ENCODE results near the gene TAS1R1. TPM values are rescaled to one million over a fixed set of nuclear protein-coding genes. Genes with fewer than 3 reads are reported as not detected.

TAS1R1 gene
- total and polyA plus RNA-seq, 10 of the 15 experiments (the other 5 are each of a cell fraction or from before 2014, with no cell fraction given) = 0.03 to 0.06 (median 0.04) TPM; not detected in 7

DNA sequence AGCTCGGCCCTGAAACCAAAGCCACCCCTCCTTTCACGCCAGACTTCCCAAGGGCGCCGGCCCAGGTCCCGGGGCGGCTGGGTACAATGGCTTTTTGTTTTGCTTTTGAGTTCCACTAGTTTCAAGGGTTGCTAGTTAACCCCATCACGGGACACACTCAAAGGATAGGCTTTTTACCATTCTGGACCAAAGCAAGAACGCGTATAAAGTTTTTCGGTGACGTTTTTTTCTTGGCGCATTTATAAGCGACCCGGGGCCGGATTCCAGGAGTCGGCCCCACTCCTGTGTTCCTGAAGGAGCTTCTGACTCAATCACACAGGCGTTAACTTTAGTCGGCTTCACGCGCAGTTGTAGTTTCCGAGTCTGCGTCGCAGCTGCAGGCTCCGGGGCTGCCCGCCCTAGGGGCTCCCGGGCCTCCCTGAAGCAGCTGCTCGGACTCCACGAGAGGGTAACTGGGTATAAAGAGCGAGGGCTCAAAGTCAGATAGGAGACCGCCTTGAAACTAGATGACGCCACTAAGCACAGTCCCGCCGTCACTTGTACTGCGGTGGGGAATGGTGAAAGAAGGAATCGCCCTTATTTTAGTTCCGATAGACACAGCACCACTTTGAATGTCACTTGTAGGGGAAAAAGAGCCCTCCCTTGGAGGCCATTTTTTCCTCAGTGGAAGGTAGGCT lies 48.3 kb downstream of the TAS1R1 start (continued):
- TF ChIP-seq, protein P1, sequence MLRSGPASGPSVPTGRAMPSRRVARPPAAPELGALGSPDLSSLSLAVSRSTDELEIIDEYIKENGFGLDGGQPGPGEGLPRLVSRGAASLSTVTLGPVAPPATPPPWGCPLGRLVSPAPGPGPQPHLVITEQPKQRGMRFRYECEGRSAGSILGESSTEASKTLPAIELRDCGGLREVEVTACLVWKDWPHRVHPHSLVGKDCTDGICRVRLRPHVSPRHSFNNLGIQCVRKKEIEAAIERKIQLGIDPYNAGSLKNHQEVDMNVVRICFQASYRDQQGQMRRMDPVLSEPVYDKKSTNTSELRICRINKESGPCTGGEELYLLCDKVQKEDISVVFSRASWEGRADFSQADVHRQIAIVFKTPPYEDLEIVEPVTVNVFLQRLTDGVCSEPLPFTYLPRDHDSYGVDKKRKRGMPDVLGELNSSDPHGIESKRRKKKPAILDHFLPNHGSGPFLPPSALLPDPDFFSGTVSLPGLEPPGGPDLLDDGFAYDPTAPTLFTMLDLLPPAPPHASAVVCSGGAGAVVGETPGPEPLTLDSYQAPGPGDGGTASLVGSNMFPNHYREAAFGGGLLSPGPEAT (IDR thresholded peaks at IDR 0.05; ENCODE audit: low read depth) = no peak
- no peak for TF ChIP-seq SUZ12 (IDR thresholded peaks at IDR 0.05; ENCODE audit: unreplicated experiment)
- TF ChIP-seq, protein P2, sequence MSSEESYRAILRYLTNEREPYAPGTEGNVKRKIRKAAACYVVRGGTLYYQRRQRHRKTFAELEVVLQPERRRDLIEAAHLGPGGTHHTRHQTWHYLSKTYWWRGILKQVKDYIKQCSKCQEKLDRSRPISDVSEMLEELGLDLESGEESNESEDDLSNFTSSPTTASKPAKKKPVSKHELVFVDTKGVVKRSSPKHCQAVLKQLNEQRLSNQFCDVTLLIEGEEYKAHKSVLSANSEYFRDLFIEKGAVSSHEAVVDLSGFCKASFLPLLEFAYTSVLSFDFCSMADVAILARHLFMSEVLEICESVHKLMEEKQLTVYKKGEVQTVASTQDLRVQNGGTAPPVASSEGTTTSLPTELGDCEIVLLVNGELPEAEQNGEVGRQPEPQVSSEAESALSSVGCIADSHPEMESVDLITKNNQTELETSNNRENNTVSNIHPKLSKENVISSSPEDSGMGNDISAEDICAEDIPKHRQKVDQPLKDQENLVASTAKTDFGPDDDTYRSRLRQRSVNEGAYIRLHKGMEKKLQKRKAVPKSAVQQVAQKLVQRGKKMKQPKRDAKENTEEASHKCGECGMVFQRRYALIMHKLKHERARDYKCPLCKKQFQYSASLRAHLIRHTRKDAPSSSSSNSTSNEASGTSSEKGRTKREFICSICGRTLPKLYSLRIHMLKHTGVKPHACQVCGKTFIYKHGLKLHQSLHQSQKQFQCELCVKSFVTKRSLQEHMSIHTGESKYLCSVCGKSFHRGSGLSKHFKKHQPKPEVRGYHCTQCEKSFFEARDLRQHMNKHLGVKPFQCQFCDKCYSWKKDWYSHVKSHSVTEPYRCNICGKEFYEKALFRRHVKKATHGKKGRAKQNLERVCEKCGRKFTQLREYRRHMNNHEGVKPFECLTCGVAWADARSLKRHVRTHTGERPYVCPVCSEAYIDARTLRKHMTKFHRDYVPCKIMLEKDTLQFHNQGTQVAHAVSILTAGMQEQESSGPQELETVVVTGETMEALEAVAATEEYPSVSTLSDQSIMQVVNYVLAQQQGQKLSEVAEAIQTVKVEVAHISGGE (CRISPR knock-in tag; IDR thresholded peaks at IDR 0.05) = no peak
- no peak for TF ChIP-seq BRCA1 (IDR thresholded peaks at IDR 0.05; ENCODE audit: low read depth, low read length)
- TF ChIP-seq WRNIP1 (IDR thresholded peaks at IDR 0.05; ENCODE audit: borderline replicate concordance, low read depth, low read length) = no peak
- 0 out of 2 replicates have a peak, but pooled peaks have one; percentile 11 for TF ChIP-seq TCF12 (IDR thresholded peaks at IDR 0.05; ENCODE audit: low read depth, low read length)

Data from GM12878 (cell line).